ENCODE measurements around the gene SPRR5.

The SPRR5 gene

DNA sequence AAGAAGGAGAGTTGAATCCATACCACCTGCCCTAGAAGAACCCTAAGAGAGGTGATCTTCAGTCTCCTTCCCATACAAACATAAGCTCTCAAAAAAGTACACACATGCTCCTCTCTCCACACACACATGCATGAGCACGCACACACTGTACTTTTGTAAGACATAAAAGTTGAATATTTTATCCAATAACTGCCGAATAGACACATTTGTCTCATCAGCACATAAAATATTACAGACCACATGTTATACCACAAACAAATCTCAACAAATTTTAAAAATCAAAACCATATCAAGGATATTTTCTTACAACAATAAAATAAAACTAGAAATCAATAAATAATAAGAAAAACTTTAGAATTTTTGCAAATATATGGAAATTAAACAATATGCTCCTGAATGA, 39.6 kb downstream of the SPRR5 start:
- DNase-seq = no peak

DNA sequence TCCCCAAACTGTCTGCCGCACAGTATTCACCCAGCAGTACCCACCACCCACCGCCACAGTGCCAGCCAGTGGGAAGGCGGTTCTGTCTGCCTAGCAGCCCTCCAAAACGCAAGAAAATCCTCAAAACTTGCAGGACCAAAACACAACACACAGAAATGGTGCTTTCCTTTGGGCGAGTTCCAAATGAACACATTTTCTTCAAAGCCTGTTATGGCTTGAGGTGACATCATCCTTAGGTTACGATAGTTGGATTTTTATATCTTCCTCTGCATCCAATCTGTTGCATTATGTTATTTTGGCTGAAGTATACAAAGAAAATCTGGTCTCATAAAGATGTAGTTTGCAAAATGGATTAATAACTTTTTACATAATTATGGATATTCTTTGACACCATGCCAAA, 46.2 kb downstream of the SPRR5 start:
- DNase-seq = no peak

- DNase-seq = no peak
Measured at GRCh38 chr1:152995842-152996241, 48.8 kb downstream of the SPRR5 start.

DNA sequence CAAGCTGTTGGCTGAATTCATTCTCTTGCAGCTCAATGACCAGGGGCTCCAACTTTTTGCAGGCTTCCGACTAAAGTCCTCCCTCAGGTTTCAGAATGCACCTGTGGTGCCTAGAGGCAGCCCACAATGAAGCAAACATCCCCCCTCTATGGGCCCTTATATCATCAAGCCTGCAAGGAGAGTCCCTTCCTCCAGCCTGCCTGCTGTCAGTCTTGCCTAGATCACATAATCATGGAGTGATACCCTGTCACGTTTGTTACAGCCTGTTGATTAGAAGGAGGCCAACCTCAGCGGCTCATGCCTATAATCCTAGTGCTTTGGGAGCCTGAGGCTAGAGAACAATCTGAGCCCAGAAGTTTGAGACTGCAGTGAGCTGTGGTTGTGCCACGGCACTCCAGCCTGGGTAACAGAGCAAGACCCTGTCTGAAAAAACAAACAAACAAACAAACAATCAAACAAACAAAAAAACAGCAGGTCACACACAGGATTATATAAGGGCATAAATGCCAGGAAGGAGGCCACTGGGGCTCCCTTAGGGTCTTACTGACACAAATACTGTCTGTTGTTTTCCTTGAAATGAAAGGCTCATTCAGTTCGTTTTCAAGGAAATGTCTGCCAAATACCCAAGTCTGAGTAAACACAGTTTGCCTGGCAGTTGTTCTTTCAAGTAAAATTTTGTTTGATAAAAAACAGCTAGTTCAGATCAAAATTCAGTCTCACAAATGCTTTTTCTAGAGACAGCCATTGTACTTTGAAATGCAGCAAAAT, 49.8 kb downstream of the SPRR5 start:
- no peak for DNase-seq

- no peak for DNase-seq
Measured at GRCh38 chr1:152997901-152998300, 50.9 kb downstream of the SPRR5 start.

DNA sequence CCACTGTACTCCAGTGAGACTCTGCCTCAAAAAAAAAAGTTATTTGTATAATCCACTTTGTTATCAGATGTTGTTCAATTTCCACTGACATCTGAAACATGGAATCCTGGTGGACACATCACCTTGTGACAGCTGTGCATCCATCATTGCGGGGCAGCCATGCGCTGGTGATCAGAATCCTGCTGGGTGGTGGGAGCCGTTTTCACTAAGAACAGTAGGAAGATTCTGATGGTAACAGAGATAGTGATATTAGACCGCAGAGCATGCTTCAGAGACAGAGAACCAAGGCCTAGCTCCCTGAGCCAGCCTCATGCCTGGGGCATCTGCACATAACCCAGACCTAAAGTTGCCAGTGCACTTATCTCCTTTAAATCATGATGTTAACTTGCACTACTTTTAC, 51.5 kb downstream of the SPRR5 start:
- DNase-seq = no peak
